Measurements from ENCODE around the gene RNF141. TPM values are rescaled to one million over a fixed set of nuclear protein-coding genes. Genes with fewer than 3 reads are reported as not detected.

Gene RNF141
- total and polyA plus RNA-seq, 2 donors (not counting 3 experiments of a cell fraction or from before 2014, with no cell fraction given) = 9.4 to 32.4 TPM

DNA sequence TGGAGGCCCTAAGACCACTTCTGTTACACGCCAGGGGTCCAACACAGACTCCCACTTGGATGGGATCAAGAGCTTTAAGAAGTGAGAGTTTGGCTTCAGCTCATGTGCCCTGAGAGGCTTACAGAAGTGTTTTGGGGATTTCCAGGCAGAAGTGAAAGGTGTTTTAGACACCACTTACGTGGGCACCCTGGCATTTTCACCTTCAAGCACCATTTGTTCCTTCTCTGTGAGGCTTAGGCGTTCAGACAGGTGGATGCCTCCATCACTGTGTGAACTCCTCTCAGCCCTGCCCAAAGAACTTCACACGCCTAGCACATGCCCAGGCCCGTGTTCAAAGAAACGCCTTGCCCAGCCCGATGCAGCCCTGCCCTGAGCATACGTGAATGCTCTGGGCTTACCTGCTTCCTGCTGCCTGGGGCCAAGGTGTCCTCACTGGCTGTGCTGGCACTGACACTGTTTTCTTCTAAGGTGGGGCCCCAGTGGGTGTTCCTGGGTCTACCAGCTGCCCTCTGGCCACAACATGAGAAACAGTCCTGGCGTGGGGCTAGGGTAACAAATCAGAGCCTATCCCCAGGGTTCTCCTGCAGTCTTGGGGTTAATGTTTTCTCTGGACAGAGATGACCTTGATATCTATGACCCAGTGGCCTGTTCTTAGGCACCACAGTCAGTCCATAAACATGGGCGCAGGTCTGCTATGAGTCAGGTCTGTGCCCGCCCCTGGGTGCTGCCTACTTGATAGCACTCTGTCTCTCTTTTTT lies 51.9 kb downstream of the RNF141 start:
- H3K9ac ChIP-seq (replicated peaks; ENCODE audit: extremely low read depth, insufficient read depth, low read length) = no peak overlapping the region
- DNase-seq (ENCODE audit: low read depth, low spot score) = no peak
- H4K20me1 ChIP-seq (replicated peaks; ENCODE audit: control insufficient read depth, extremely low read depth, insufficient read depth, low read length) = no peaks in the 10 kb centered on the region
- H3K4me3 ChIP-seq (replicated peaks in 1 of 3; ENCODE audit: insufficient read depth in 1 of 3, low read depth in 1 of 3, low read length in 3 of 3) = no peak overlapping the region
- H3K79me2 ChIP-seq (ENCODE audit: control insufficient read depth, insufficient read depth, low read length) = no peaks in the 10 kb centered on the region
- TF ChIP-seq POLR2AphosphoS5 (IDR thresholded peaks at IDR 0.05; ENCODE audit: insufficient read depth, low read depth, low read length) = no peak
- TF ChIP-seq POLR2A (IDR thresholded peaks at IDR 0.05; ENCODE audit: low read depth, low read length) = no peak
- TF ChIP-seq FOS (IDR thresholded peaks at IDR 0.05; ENCODE audit: borderline replicate concordance, insufficient read depth, low read length) = no peak
- TF ChIP-seq JUN (IDR thresholded peaks at IDR 0.05; ENCODE audit: borderline replicate concordance, insufficient read depth, insufficient read length, low read depth) = no peak
- TF ChIP-seq, protein P1, sequence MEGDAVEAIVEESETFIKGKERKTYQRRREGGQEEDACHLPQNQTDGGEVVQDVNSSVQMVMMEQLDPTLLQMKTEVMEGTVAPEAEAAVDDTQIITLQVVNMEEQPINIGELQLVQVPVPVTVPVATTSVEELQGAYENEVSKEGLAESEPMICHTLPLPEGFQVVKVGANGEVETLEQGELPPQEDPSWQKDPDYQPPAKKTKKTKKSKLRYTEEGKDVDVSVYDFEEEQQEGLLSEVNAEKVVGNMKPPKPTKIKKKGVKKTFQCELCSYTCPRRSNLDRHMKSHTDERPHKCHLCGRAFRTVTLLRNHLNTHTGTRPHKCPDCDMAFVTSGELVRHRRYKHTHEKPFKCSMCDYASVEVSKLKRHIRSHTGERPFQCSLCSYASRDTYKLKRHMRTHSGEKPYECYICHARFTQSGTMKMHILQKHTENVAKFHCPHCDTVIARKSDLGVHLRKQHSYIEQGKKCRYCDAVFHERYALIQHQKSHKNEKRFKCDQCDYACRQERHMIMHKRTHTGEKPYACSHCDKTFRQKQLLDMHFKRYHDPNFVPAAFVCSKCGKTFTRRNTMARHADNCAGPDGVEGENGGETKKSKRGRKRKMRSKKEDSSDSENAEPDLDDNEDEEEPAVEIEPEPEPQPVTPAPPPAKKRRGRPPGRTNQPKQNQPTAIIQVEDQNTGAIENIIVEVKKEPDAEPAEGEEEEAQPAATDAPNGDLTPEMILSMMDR (IDR thresholded peaks at IDR 0.05; ENCODE audit: extremely low read depth in 1 of 2, insufficient read depth in 1 of 2, low read depth in 1 of 2, low read length in 2 of 2) = no peak
- TF ChIP-seq GATA2 (IDR thresholded peaks at IDR 0.05; ENCODE audit: insufficient read depth, insufficient read length, low read depth, low read length) = no peak
- TF ChIP-seq EZH2 (IDR thresholded peaks at IDR 0.05; ENCODE audit: borderline replicate concordance, low read depth, low read length, severe bottlenecking) = no peak
- no peak for TF ChIP-seq MYC (IDR thresholded peaks at IDR 0.05; ENCODE audit: low read depth, low read length)
- TF ChIP-seq MAX (IDR thresholded peaks at IDR 0.05; ENCODE audit: insufficient read depth, insufficient read length) = no peak
- ChIA-PET CTCF (interaction anchor here (1.2 kb wide), 1 partner anchor 52 kb away, joined by 3 read pairs; the partner anchor contains the start of gene RNF141), POLR2A (no interaction called here)
- H3K9me3 ChIP-seq (replicated peaks; ENCODE audit: control insufficient read depth, insufficient read depth, low read length) = no peaks in the 10 kb centered on the region
- no peaks in the 10 kb centered on the region for H3K27me3 ChIP-seq (ENCODE audit: control insufficient read depth in 2 of 2, insufficient read depth in 2 of 2, low read length in 2 of 2)
- H3K4me1 ChIP-seq (ENCODE audit: control insufficient read depth, extremely low read depth, insufficient read depth, low read length) = peaks cover 17% of the 10 kb centered on the region
- H3K36me3 ChIP-seq (ENCODE audit: control insufficient read depth in 2 of 2, extremely low read depth in 1 of 2, insufficient read depth in 2 of 2, low read length in 2 of 2) = no peaks in the 10 kb centered on the region
- no TSS peak for BruUV-seq (replicated peaks)
- H3K4me2 ChIP-seq (ENCODE audit: insufficient read depth, low read length) = no peak overlapping the region
- H2AFZ ChIP-seq (ENCODE audit: low read depth, low read length) = no peak overlapping the region
- intact Hi-C loops (cut with micrococcal nuclease) (no loop called here), dilution Hi-C loops (cut with MboI; ENCODE audit: extremely low pct_ligation_motif_present, low sequenced_read_pairs) (no loop called here)
- H3K27ac ChIP-seq (ENCODE audit: insufficient read depth, low read depth, low read length) = no peak overlapping the region
- no peak for FAIRE-seq
- no peaks in the 10 kb centered on the region for H3K9me1 ChIP-seq (replicated peaks; ENCODE audit: control insufficient read depth, extremely low read depth, insufficient read depth, low read length)
